K562 (cell line): ENCODE measurements around the gene NHSL2. TPM values are rescaled to one million over a fixed set of nuclear protein-coding genes. Genes with fewer than 3 reads are reported as not detected.

Source experiments
- ATAC-seq: fragments of 200-7000 bp; cut with Tn5 transposase; 3 replicates; pipeline ENCODE4 v1.9.1; 2020; ENCODE audit warnings: moderate library complexity
- BruUV-seq: library from RNA; stranded (reverse); fragments of 400-500 nt; replicated peaks from 2 replicates; lab custom pipeline; 2021; lab: Mats Ljungman, UMichigan
- CTCF ChIA-PET: fragments of 300-600 bp; formaldehyde crosslinking; extraction: SDS; loops from one replicate; lab custom pipeline; 2021; ENCODE audit warnings: low intra/inter-chr PET ratio; lab: Yijun Ruan, JAX
- POLR2A ChIA-PET: fragments of 300-600, 350-650 bp; sonication (Branson Sonifier 250); formaldehyde crosslinking; extraction: SDS; loops from one replicate; lab custom pipeline; 2021; ENCODE audit warnings: antibody characterized with exemption, inconsistent platforms; lab: Yijun Ruan, JAX
- DNase-seq, 4 experiments: peaks; one replicate each; pipeline versions ENCODE4 v3.0.0 to v3.0.0-alpha.2; 2011 to 2018; ENCODE audit warnings: low spot score in 3 of 4, mixed read lengths in 3 of 4; ENCODE audit errors: extremely low read depth in 1 of 4
- FAIRE-seq: peaks from 2 replicates; lab custom pipeline; 2011; peaks lifted over from hg19 to GRCh38; lab: Jason Lieb, UNC
- H2AFZ ChIP-seq: 2 replicates; pipeline ENCODE4 v1.6.0; 2011; ENCODE audit warnings: low read depth, low read length, control low read depth, inconsistent platforms
- H3K27ac ChIP-seq: fragments of 200-600 bp; 3 replicates; pipeline ENCODE4 v1.8.0; 2011; ENCODE audit warnings: low read depth, mild to moderate bottlenecking, control low read depth, inconsistent platforms, low read length, moderate library complexity, mixed read lengths; ENCODE audit errors: extremely low read depth
- H3K27me3 ChIP-seq, 2 experiments: fragments of 300-600 bp in 1 of 2; 2 replicates in 1 of 2; 3 replicates in 1 of 2; pipeline versions ENCODE4 v1.6.0 to v1.8.0; 2011; ENCODE audit warnings: inconsistent platforms in 2 of 2, low read length in 2 of 2, mild to moderate bottlenecking in 1 of 2, mixed read lengths in 1 of 2, moderate library complexity in 1 of 2; ENCODE audit not compliant: control insufficient read depth in 2 of 2, insufficient read depth in 2 of 2
- H3K36me3 ChIP-seq: fragments of 300-600 bp; 3 replicates; pipeline ENCODE4 v1.8.0; 2011; ENCODE audit warnings: mild to moderate bottlenecking, low read length, inconsistent platforms; ENCODE audit not compliant: control insufficient read depth, insufficient read depth
- H3K4me1 ChIP-seq, 2 experiments: fragments of 200-600 bp in 1 of 2; replicated peaks in 1 of 2; 2 replicates in 1 of 2; 3 replicates in 1 of 2; pipeline versions ENCODE4 v1.5.1 to v1.8.0; 2011; ENCODE audit warnings: inconsistent platforms in 2 of 2, low read length in 2 of 2, mild to moderate bottlenecking in 1 of 2, mixed read lengths in 1 of 2, moderate library complexity in 1 of 2; ENCODE audit not compliant: control insufficient read depth in 2 of 2, insufficient read depth in 2 of 2
- H3K4me2 ChIP-seq: 2 replicates; pipeline ENCODE4 v1.6.1; 2011; ENCODE audit warnings: low read length, control low read depth, inconsistent platforms, mixed read lengths; ENCODE audit not compliant: insufficient read depth
- H3K4me3 ChIP-seq: fragments of 200-600 bp; sonication (generic), shearing (Covaris generic); 2 replicates; pipeline ENCODE4 v1.5.1; 2016; ENCODE audit warnings: control low read depth, inconsistent platforms
- H3K79me2 ChIP-seq: fragments of 200-600 bp; 3 replicates; pipeline ENCODE4 v1.8.0; 2011; ENCODE audit warnings: low read length, inconsistent platforms; ENCODE audit not compliant: control insufficient read depth, insufficient read depth
- H3K9ac ChIP-seq, 2 experiments: 2 replicates each; pipeline versions ENCODE4 v1.6.0 to v1.6.1; 2011; ENCODE audit warnings: low read depth in 2 of 2, low read length in 2 of 2, control low read depth in 1 of 2, inconsistent platforms in 1 of 2, mild to moderate bottlenecking in 1 of 2, mixed read lengths in 1 of 2; ENCODE audit not compliant: insufficient read depth in 1 of 2
- H3K9me1 ChIP-seq: one replicate; pipeline ENCODE4 v1.6.0; 2011; ENCODE audit warnings: inconsistent platforms, mild to moderate bottlenecking, low read length, moderate library complexity; ENCODE audit not compliant: control insufficient read depth, insufficient read depth
- H3K9me3 ChIP-seq: replicated peaks from 2 replicates; pipeline ENCODE4 v1.5.1; 2011; ENCODE audit warnings: low read depth, low read length, inconsistent platforms; ENCODE audit not compliant: control insufficient read depth, insufficient read depth
- H4K20me1 ChIP-seq: replicated peaks from 2 replicates; pipeline ENCODE4 v1.6.1; 2011; ENCODE audit warnings: low read length, inconsistent platforms, mixed read lengths; ENCODE audit not compliant: control insufficient read depth, insufficient read depth
- ARID4B ChIP-seq: sonication (generic); formaldehyde crosslinking; IDR thresholded peaks from 2 replicates; pipeline ENCODE4 v1.8.0; 2022; ENCODE audit warnings: mild to moderate bottlenecking, missing genetic modification reagents
- FOXP1 ChIP-seq: sonication (generic); formaldehyde crosslinking; IDR thresholded peaks from 2 replicates; pipeline ENCODE4 v1.8.0; 2022; ENCODE audit warnings: mild to moderate bottlenecking, missing genetic modification reagents
- ILK ChIP-seq: fragments of 450-650 bp; IDR thresholded peaks from 2 replicates; pipeline ENCODE4 v1.6.1; 2016; ENCODE audit warnings: missing genetic modification characterization, low read depth, mild to moderate bottlenecking, missing compliant biosample characterization, moderate library complexity, borderline replicate concordance
- MLLT1 ChIP-seq, 2 experiments: fragments of 450-650 bp; IDR thresholded peaks; 2 replicates each; pipeline ENCODE4 v1.6.1; 2016
- PHF21A ChIP-seq: fragments of 450-650 bp; IDR thresholded peaks from 2 replicates; pipeline ENCODE4 v1.6.1; 2017; ENCODE audit warnings: low read depth, borderline replicate concordance
- RHOXF2B ChIP-seq: fragments of 250-450 bp; sonication (Bioruptor Pico); conservative IDR thresholded peaks from 2 replicates; pipeline ENCODE4 v1.5.1; 2021
- SIN3B ChIP-seq: fragments of 450-650 bp; IDR thresholded peaks from 2 replicates; pipeline ENCODE4 v1.6.1; 2017; ENCODE audit warnings: low read depth, mild to moderate bottlenecking, moderate library complexity
- SP1 ChIP-seq: sonication (generic); formaldehyde crosslinking; IDR thresholded peaks from 2 replicates; pipeline ENCODE4 v1.8.1; 2022; ENCODE audit warnings: mild to moderate bottlenecking, missing genetic modification reagents
- U2AF1 ChIP-seq: fragments of 200-400 bp; formaldehyde crosslinking; optimal IDR thresholded peaks from 2 replicates; pipeline ENCODE3; 2017; ENCODE audit warnings: mild to moderate bottlenecking, low read depth, low read length, moderate library complexity
- ZC3H4 ChIP-seq: sonication (generic); formaldehyde crosslinking; IDR thresholded peaks from 2 replicates; pipeline ENCODE4 v1.9.0; 2021; ENCODE audit warnings: missing genetic modification reagents, borderline replicate concordance
- WGBS: fragments of 100-300 bp; shearing (Covaris generic); methylation state at CpG from one replicate; pipeline ENCODE4 v1.1.6; 2016; ENCODE audit warnings: low coverage, mixed read lengths; ENCODE audit not compliant: insufficient coverage; ENCODE audit errors: missing lambda C conversion rate; 5-methylcytosine and 5-hydroxymethylcytosine counted together
- in situ Hi-C: fragments of 300-500 bp; cut with MboI; formaldehyde crosslinking; loops from 4 replicates; pipeline ENCODE4 v1.15.0; 2018; ENCODE audit warnings: inconsistent platforms, mixed read lengths
- intact Hi-C: fragments of 100-400 bp; cut with micrococcal nuclease; formaldehyde crosslinking; loops from 2 replicates; pipeline ENCODE4 v1.14.2; 2022
- polyA plus RNA-seq, 8 experiments: library from polyadenylated mRNA; depleted of rRNA in 4 of 8; stranded (reverse) in 5 of 8; unstranded in 3 of 8; fragments of >200 nt; fragmentation: Nextera tagmentation in 2 of 8; fragmentation: Illumina TruSeq in 1 of 8; extraction: Ambion mirVana in 2 of 8; extraction: Trizol in 1 of 8; gene quantifications; 2 replicates each; pipeline versions ENCODE4 v1.2.1 to v1.2.3, GENCODE V29; 2011 to 2014; ENCODE audit warnings: inconsistent platforms in 1 of 8, missing spikeins in 1 of 8
- total RNA-seq, 7 experiments: library from RNA; depleted of rRNA in 6 of 7; stranded (reverse); fragments of >200 nt in 6 of 7; fragmentation: Illumina TruSeq in 2 of 7; extraction: Trizol in 2 of 7; gene quantifications; 2 replicates each; pipeline versions ENCODE4 v1.2.1 to v1.2.3, GENCODE V29; 2011 to 2021; ENCODE audit warnings: low replicate concordance in 1 of 7

NHSL2 gene
- total and polyA plus RNA-seq, 9 of the 15 experiments (the other 6 are each of a cell fraction or from before 2014, with no cell fraction given) = 0.02 TPM; not detected in 8

- Histone ChIP-seq H3K27ac (no peak overlapping the region), H4K20me1 (no peaks in the 10 kb centered on the region; the same call in 1 of the 2 replicates)
- POLR2A ChIA-PET = interaction anchor here (0.7 kb wide), 1 partner anchor 60 kb away, joined by 3 read pairs; no protein-coding TSS in a partner anchor
- TF ChIP-seq U2AF1 (no peak), ARID4B (CRISPR knock-in tag) (no peak), PHF21A (no peak), RHOXF2B (CRISPR knock-in tag) (no peak), SIN3B (no peak), SP1 (CRISPR knock-in tag) (no peak), FOXP1 (CRISPR knock-in tag) (no peak), MLLT1 (IDR thresholded peaks at IDR 0.05) (no peak), ILK (tag) (no peak), ZC3H4 (CRISPR knock-in tag) (no peak)
- TF ChIP-seq, all 486 proteins: peak for 0
- H3K4me1 ChIP-seq = no peaks in the 10 kb centered on the region
- no peaks in the 10 kb centered on the region for H3K79me2 ChIP-seq
- H2AFZ ChIP-seq = no peak overlapping the region
- 4% methylated on average over 9 of the region's 13 CpGs for WGBS
- FAIRE-seq (no peak), ATAC-seq (no peak), DNase-seq (no peak)
- no peak overlapping the region for H3K9ac ChIP-seq
- H3K4me3 ChIP-seq = no peak overlapping the region
- intact Hi-C loops (no loop called here), in situ Hi-C loops (no loop called here)
- peaks cover 2 to 31% of the 10 kb centered on the region in 2 experiments; a peak in 4 of 5 replicates for H3K27me3 ChIP-seq
- no TSS peak for BruUV-seq
- H3K9me3 ChIP-seq = no peaks in the 10 kb centered on the region
- CTCF ChIA-PET = no interaction called here
- H3K9me1 ChIP-seq = no peaks in the 10 kb centered on the region
- H3K36me3 ChIP-seq = no peaks in the 10 kb centered on the region
- H3K4me2 ChIP-seq = no peak overlapping the region
These were observed 131.5 kb downstream of the NHSL2 start for GRCh38 chrX:72041871-72042851.
